HepG2 (cell line): Measurements from ENCODE around the gene HOXC9. TPM values are rescaled to one million over a fixed set of nuclear protein-coding genes. Genes with fewer than 3 reads are reported as not detected.

Experiments
- DNMT3B ChIP-seq: conservative IDR thresholded peaks from 2 replicates; pipeline ENCODE4 v1.6.1; 2016; ENCODE audit warnings: missing biosample characterization, control low read depth
- ELF3 ChIP-seq: IDR thresholded peaks from 2 replicates; pipeline ENCODE4 v1.6.1; 2016; ENCODE audit warnings: missing genetic modification reagents, missing compliant biosample characterization
- HNRNPK ChIP-seq: fragments of 200-400 bp; formaldehyde crosslinking; IDR thresholded peaks from 2 replicates; pipeline ENCODE4 v1.6.1; 2018; ENCODE audit warnings: low read length, low read depth, moderate library complexity, mild to moderate bottlenecking; ENCODE audit not compliant: poor library complexity, severe bottlenecking
- KAT8 ChIP-seq: IDR thresholded peaks from 2 replicates; pipeline ENCODE4 v1.6.1; 2016; ENCODE audit warnings: missing genetic modification reagents, missing compliant biosample characterization
- MAFF ChIP-seq: IDR thresholded peaks from 2 replicates; pipeline ENCODE4 v1.6.1; 2011; ENCODE audit warnings: low read depth, low read length, improper control_type of control experiment
- POLR2G ChIP-seq: fragments of 200-400 bp; formaldehyde crosslinking; IDR thresholded peaks from 2 replicates; pipeline ENCODE4 v1.6.1; 2018; ENCODE audit warnings: mild to moderate bottlenecking, low read depth, low read length, moderate library complexity
- PRPF4 ChIP-seq: fragments of 200-400 bp; formaldehyde crosslinking; IDR thresholded peaks from 2 replicates; pipeline ENCODE4 v1.6.1; 2016; ENCODE audit warnings: low read length, low read depth; ENCODE audit not compliant: poor library complexity, severe bottlenecking
- RAD21 ChIP-seq: fragments of 450-650 bp; formaldehyde crosslinking; IDR thresholded peaks from 2 replicates; pipeline ENCODE4 v1.5.0; 2020; ENCODE audit warnings: mild to moderate bottlenecking
- RBFOX2 ChIP-seq: fragments of 200-400 bp; formaldehyde crosslinking; IDR thresholded peaks from 2 replicates; pipeline ENCODE4 v1.6.1; 2017; ENCODE audit warnings: low read depth, mild to moderate bottlenecking, low read length
- SAFB2 ChIP-seq: sonication (generic); formaldehyde crosslinking; IDR thresholded peaks from 2 replicates; pipeline ENCODE4 v1.5.1; 2020; ENCODE audit warnings: missing genetic modification reagents, low read depth, mild to moderate bottlenecking, borderline replicate concordance
- SMAD1 ChIP-seq: sonication (generic); formaldehyde crosslinking; IDR thresholded peaks from 2 replicates; pipeline ENCODE4 v1.4.0; 2020; ENCODE audit warnings: missing genetic modification reagents, low read depth, mild to moderate bottlenecking, borderline replicate concordance
- TBX2 ChIP-seq: sonication (generic); formaldehyde crosslinking; IDR thresholded peaks from 2 replicates; pipeline ENCODE4 v1.5.0; 2020; ENCODE audit warnings: missing genetic modification reagents, mild to moderate bottlenecking, borderline replicate concordance
- XRCC5 ChIP-seq: fragments of 200-400 bp; formaldehyde crosslinking; optimal IDR thresholded peaks from 2 replicates; pipeline ENCODE3; 2017; ENCODE audit warnings: mild to moderate bottlenecking, low read length
- ZBTB38 ChIP-seq: sonication (generic); formaldehyde crosslinking; IDR thresholded peaks from 2 replicates; pipeline ENCODE4 v1.5.1; 2020; ENCODE audit warnings: mild to moderate bottlenecking, missing genetic modification reagents
- ZFX ChIP-seq: sonication (generic); formaldehyde crosslinking; IDR thresholded peaks from 2 replicates; pipeline ENCODE4 v1.4.0; 2020; ENCODE audit warnings: mild to moderate bottlenecking, low read depth, missing genetic modification reagents, moderate library complexity
- ZFY ChIP-seq: sonication (generic); formaldehyde crosslinking; IDR thresholded peaks from 2 replicates; pipeline ENCODE4 v1.4.0; 2020; ENCODE audit warnings: missing genetic modification reagents
- ZKSCAN8 ChIP-seq: IDR thresholded peaks from 2 replicates; pipeline ENCODE4 v1.6.1; 2016; ENCODE audit warnings: borderline replicate concordance, missing genetic modification reagents, missing compliant biosample characterization
- ZNF264 ChIP-seq: sonication (generic); formaldehyde crosslinking; IDR thresholded peaks from 2 replicates; pipeline ENCODE4 v1.4.0; 2020; ENCODE audit warnings: missing genetic modification reagents
- polyA plus RNA-seq, 8 experiments: library from polyadenylated mRNA; depleted of rRNA in 3 of 8; stranded (reverse) in 7 of 8; unstranded in 1 of 8; fragments of >200 nt; fragmentation: Illumina TruSeq in 4 of 8; extraction: Trizol in 4 of 8; gene quantifications; 2 replicates each; pipeline versions ENCODE4 v1.2.1 to v1.2.3, GENCODE V29; 2011 to 2016; ENCODE audit warnings: low read depth in 4 of 8, missing spikeins in 1 of 8, mixed read lengths in 1 of 8; ENCODE audit not compliant: insufficient read depth in 1 of 8
- total RNA-seq, 5 experiments: library from RNA; depleted of rRNA; stranded (reverse); fragments of >200 nt; fragmentation: Illumina TruSeq; extraction: Trizol; gene quantifications; 2 replicates each; pipeline ENCODE4 v1.2.3, GENCODE V29; 2016; ENCODE audit warnings: low read depth in 1 of 5
- TF ChIP-seq, protein P1 (sequence below): sonication (generic); formaldehyde crosslinking; IDR thresholded peaks from 2 replicates; pipeline ENCODE4 v1.8.0; 2022; ENCODE audit warnings: mild to moderate bottlenecking, missing genetic modification reagents; ENCODE audit not compliant: insufficient replicate concordance
- TF ChIP-seq, protein P2 (sequence below): sonication (generic); formaldehyde crosslinking; IDR thresholded peaks from 2 replicates; pipeline ENCODE4 v1.4.0; 2020; ENCODE audit warnings: missing genetic modification reagents, low read depth, mild to moderate bottlenecking, borderline replicate concordance
- TF ChIP-seq, protein P3 (sequence below): sonication (generic); formaldehyde crosslinking; IDR thresholded peaks from 2 replicates; pipeline ENCODE4 v1.5.0; 2020; ENCODE audit warnings: missing genetic modification reagents, mild to moderate bottlenecking, borderline replicate concordance
- TF ChIP-seq, protein P4 (sequence below): sonication (generic); formaldehyde crosslinking; IDR thresholded peaks from 2 replicates; pipeline ENCODE4 v1.4.0; 2020; ENCODE audit warnings: mild to moderate bottlenecking, missing genetic modification reagents
- TF ChIP-seq, protein P5 (sequence below): sonication (generic); formaldehyde crosslinking; IDR thresholded peaks from 2 replicates; pipeline ENCODE4 v1.8.0; 2022; ENCODE audit warnings: mild to moderate bottlenecking, missing genetic modification reagents, moderate library complexity

The HOXC9 gene
- total and polyA plus RNA-seq, 2 of the 13 experiments (the other 11 are each of a cell fraction or from before 2014, with no cell fraction given): 0.11 to 1.1 TPM

DNA sequence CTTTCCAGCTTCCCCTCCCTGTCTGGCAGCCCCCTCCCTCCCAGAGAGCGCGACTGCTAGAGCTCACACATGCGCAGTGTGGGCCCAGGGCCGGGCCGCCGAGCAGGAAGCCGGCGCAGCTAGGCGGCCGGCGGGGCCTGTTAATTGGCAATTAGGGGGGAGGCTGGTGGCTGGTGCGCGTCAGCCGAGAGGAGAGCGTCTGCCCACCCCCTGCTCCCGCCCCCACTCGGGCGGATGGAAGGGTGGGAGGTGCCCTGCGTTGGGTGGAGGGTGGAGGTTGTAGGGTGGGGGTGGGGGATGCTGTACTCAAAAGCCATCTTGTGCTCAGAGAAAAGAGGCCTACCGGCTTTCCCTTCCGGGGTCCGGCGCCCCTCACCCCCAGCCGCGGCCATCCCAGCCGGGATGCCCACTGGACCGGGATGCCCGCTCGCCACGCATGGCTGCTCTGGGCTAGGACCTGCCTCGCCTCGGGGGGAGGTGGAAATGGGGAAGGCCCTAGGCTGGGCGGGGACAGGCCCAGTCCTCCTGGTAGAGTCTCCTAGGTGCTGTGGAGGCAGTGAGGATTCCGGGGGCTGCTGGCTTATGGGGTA is 18.0 kb downstream of the HOXC9 start (continued):
- TF ChIP-seq POLR2G (peak; percentile 53; the same call in 1 of the 2 replicates), HNRNPK (peak; percentile 91), SMAD1 (CRISPR knock-in tag) (no peak), RBFOX2 (peak; percentile 55), ZKSCAN8 (no peak), ELF3 (CRISPR knock-in tag) (0 out of 2 replicates have a peak, but pooled peaks have one; percentile 15), RAD21 (CRISPR knock-in tag) (no peak), KAT8 (CRISPR knock-in tag) (peak; percentile 43; the same call in 1 of the 2 replicates), ZBTB38 (CRISPR knock-in tag) (peak; percentile 19; the same call in 1 of the 2 replicates), SAFB2 (CRISPR knock-in tag) (no peak), TBX2 (CRISPR knock-in tag) (peak; percentile 33; the same call in 1 of the 2 replicates), XRCC5 (no peak), DNMT3B (no peak), PRPF4 (no peak), ZNF264 (no peak), MAFF (no peak), ZFX (CRISPR knock-in tag) (peak; percentile 70), ZFY (CRISPR knock-in tag) (peak; percentile 49; the same call in 1 of the 2 replicates)
- TF ChIP-seq, protein P1, sequence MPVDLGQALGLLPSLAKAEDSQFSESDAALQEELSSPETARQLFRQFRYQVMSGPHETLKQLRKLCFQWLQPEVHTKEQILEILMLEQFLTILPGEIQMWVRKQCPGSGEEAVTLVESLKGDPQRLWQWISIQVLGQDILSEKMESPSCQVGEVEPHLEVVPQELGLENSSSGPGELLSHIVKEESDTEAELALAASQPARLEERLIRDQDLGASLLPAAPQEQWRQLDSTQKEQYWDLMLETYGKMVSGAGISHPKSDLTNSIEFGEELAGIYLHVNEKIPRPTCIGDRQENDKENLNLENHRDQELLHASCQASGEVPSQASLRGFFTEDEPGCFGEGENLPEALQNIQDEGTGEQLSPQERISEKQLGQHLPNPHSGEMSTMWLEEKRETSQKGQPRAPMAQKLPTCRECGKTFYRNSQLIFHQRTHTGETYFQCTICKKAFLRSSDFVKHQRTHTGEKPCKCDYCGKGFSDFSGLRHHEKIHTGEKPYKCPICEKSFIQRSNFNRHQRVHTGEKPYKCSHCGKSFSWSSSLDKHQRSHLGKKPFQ (CRISPR knock-in tag): no peak
- TF ChIP-seq, protein P2, sequence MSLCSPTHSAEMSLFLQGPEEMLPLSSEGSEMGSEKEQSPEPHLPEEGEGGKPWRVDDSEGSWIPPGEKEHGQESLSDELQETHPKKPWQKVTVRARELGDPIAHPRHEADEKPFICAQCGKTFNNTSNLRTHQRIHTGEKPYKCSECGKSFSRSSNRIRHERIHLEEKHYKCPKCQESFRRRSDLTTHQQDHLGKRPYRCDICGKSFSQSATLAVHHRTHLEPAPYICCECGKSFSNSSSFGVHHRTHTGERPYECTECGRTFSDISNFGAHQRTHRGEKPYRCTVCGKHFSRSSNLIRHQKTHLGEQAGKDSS (CRISPR knock-in tag): no peak
- TF ChIP-seq, protein P3, sequence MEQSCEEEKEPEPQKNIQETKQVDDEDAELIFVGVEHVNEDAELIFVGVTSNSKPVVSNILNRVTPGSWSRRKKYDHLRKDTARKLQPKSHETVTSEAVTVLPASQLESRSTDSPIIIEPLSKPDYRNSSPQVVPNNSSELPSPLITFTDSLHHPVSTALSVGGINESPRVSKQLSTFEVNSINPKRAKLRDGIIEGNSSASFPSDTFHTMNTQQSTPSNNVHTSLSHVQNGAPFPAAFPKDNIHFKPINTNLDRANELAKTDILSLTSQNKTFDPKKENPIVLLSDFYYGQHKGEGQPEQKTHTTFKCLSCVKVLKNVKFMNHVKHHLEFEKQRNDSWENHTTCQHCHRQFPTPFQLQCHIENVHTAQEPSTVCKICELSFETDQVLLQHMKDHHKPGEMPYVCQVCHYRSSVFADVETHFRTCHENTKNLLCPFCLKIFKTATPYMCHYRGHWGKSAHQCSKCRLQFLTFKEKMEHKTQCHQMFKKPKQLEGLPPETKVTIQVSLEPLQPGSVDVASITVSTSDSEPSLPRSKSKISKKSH (CRISPR knock-in tag): 0 out of 2 replicates have a peak, but pooled peaks have one; percentile 47
- TF ChIP-seq, protein P4, sequence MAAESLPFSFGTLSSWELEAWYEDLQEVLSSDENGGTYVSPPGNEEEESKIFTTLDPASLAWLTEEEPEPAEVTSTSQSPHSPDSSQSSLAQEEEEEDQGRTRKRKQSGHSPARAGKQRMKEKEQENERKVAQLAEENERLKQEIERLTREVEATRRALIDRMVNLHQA (CRISPR knock-in tag): no peak
- TF ChIP-seq, protein P5, sequence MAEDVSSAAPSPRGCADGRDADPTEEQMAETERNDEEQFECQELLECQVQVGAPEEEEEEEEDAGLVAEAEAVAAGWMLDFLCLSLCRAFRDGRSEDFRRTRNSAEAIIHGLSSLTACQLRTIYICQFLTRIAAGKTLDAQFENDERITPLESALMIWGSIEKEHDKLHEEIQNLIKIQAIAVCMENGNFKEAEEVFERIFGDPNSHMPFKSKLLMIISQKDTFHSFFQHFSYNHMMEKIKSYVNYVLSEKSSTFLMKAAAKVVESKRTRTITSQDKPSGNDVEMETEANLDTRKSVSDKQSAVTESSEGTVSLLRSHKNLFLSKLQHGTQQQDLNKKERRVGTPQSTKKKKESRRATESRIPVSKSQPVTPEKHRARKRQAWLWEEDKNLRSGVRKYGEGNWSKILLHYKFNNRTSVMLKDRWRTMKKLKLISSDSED (CRISPR knock-in tag): no peak
